HEK293 (cell line): ENCODE measurements around the gene UTP25.
"Not testable (repeated sequence)": the region's sequence is repeated elsewhere in the genome, so short reads cannot be mapped to it uniquely, and the experiment has no call there.

ENCODE experiments used
- CTCF ChIA-PET: fragments of 350-600 bp; formaldehyde crosslinking; extraction: SDS; loops from one replicate; lab custom pipeline; 2021; ENCODE audit warnings: antibody characterized with exemption; lab: Yijun Ruan, JAX
- POLR2A ChIA-PET: fragments of 300-600 bp; formaldehyde crosslinking; extraction: SDS; loops from one replicate; lab custom pipeline; 2020; ENCODE audit warnings: antibody characterized with exemption, inconsistent platforms; lab: Yijun Ruan, JAX
- H3K27ac ChIP-seq: fragments of 200-500 bp; sonication (Bioruptor generic); 2 replicates; pipeline ENCODE4 v1.5.1; 2014; ENCODE audit warnings: low read depth, low read length, control low read depth, inconsistent platforms; ENCODE audit errors: extremely low read depth
- H3K36me3 ChIP-seq, 2 experiments: fragments of 200-500 bp in 1 of 2; sonication (Bioruptor generic) in 1 of 2; 1 replicate in 1 of 2; 2 replicates in 1 of 2; pipeline ENCODE4 v1.5.1; 2014 to 2017; ENCODE audit warnings: inconsistent platforms in 2 of 2, low read length in 2 of 2; ENCODE audit not compliant: control insufficient read depth in 2 of 2, insufficient read depth in 1 of 2
- H3K4me1 ChIP-seq: fragments of 200-500 bp; sonication (Bioruptor generic); 2 replicates; pipeline ENCODE4 v1.5.1; 2014; ENCODE audit warnings: mild to moderate bottlenecking, low read length, inconsistent platforms; ENCODE audit not compliant: control insufficient read depth, insufficient read depth
- H3K4me3 ChIP-seq: 2 replicates; pipeline ENCODE4 v1.5.1; 2011; ENCODE audit warnings: low read depth, mild to moderate bottlenecking, control low read depth, low read length, moderate library complexity
- H3K9me3 ChIP-seq: fragments of 200-500 bp; sonication (Bioruptor generic); 2 replicates; pipeline ENCODE4 v1.5.1; 2014; ENCODE audit warnings: low read depth, low read length, inconsistent platforms; ENCODE audit not compliant: control insufficient read depth, insufficient read depth
- EGR2 ChIP-seq: fragments of 450-650 bp; formaldehyde crosslinking; IDR thresholded peaks from 2 replicates; pipeline ENCODE4 v1.5.1; 2016; ENCODE audit warnings: low read depth, missing biosample characterization, missing genetic modification characterization
- FEZF1 ChIP-seq: fragments of 450-650 bp; formaldehyde crosslinking; IDR thresholded peaks from 2 replicates; pipeline ENCODE4 v1.5.1; 2016; ENCODE audit warnings: missing biosample characterization, missing genetic modification characterization
- GLI4 ChIP-seq: fragments of 450-650 bp; formaldehyde crosslinking; IDR thresholded peaks from 2 replicates; pipeline ENCODE4 v1.5.1; 2016; ENCODE audit warnings: missing biosample characterization, missing genetic modification characterization
- KLF10 ChIP-seq: fragments of 450-650 bp; IDR thresholded peaks from 2 replicates; pipeline ENCODE4 v1.5.1; 2018; ENCODE audit warnings: missing biosample characterization, mild to moderate bottlenecking, missing genetic modification characterization
- REPIN1 ChIP-seq: fragments of 450-650 bp; formaldehyde crosslinking; IDR thresholded peaks from 2 replicates; pipeline ENCODE4 v1.5.1; 2017; ENCODE audit warnings: missing biosample characterization, missing genetic modification characterization, low read depth
- WT1 ChIP-seq: fragments of 450-650 bp; formaldehyde crosslinking; IDR thresholded peaks from 2 replicates; pipeline ENCODE4 v1.5.1; 2016; ENCODE audit warnings: missing biosample characterization, missing genetic modification characterization
- YY2 ChIP-seq: fragments of 450-650 bp; formaldehyde crosslinking; IDR thresholded peaks from 2 replicates; pipeline ENCODE4 v1.5.1; 2016; ENCODE audit warnings: missing biosample characterization, missing genetic modification characterization
- ZFP37 ChIP-seq: fragments of 450-650 bp; formaldehyde crosslinking; IDR thresholded peaks from 2 replicates; pipeline ENCODE4 v1.5.1; 2016; ENCODE audit warnings: missing biosample characterization, missing genetic modification characterization
- ZIC2 ChIP-seq: fragments of 450-650 bp; formaldehyde crosslinking; IDR thresholded peaks from 2 replicates; pipeline ENCODE4 v1.5.1; 2016; ENCODE audit warnings: missing biosample characterization, missing genetic modification characterization
- ZNF112 ChIP-seq: fragments of 450-650 bp; formaldehyde crosslinking; IDR thresholded peaks from 2 replicates; pipeline ENCODE4 v1.5.0; 2017; ENCODE audit warnings: missing biosample characterization, missing genetic modification characterization
- ZNF114 ChIP-seq: fragments of 450-650 bp; formaldehyde crosslinking; IDR thresholded peaks from 2 replicates; pipeline ENCODE4 v1.5.0; 2017; ENCODE audit warnings: missing biosample characterization, missing genetic modification characterization
- ZNF133 ChIP-seq: fragments of 450-650 bp; formaldehyde crosslinking; IDR thresholded peaks from 2 replicates; pipeline ENCODE4 v1.5.1; 2016; ENCODE audit warnings: missing biosample characterization, missing genetic modification characterization
- ZNF138 ChIP-seq: fragments of 450-650 bp; formaldehyde crosslinking; IDR thresholded peaks from 2 replicates; pipeline ENCODE4 v1.5.1; 2016; ENCODE audit warnings: missing biosample characterization, missing genetic modification characterization, borderline replicate concordance
- ZNF157 ChIP-seq: fragments of 450-650 bp; formaldehyde crosslinking; IDR thresholded peaks from 2 replicates; pipeline ENCODE4 v1.5.1; 2016; ENCODE audit warnings: missing biosample characterization, missing genetic modification characterization
- ZNF16 ChIP-seq: fragments of 450-650 bp; formaldehyde crosslinking; IDR thresholded peaks from 2 replicates; pipeline ENCODE4 v1.5.1; 2016; ENCODE audit warnings: low read depth, missing biosample characterization, missing genetic modification characterization
- ZNF324 ChIP-seq: fragments of 450-650 bp; formaldehyde crosslinking; IDR thresholded peaks from 2 replicates; pipeline ENCODE4 v1.5.1; 2016; ENCODE audit warnings: missing biosample characterization, missing genetic modification characterization
- ZNF335 ChIP-seq: fragments of 450-650 bp; formaldehyde crosslinking; conservative IDR thresholded peaks from 2 replicates; pipeline ENCODE4 v1.5.1; 2016; ENCODE audit warnings: missing biosample characterization, missing genetic modification characterization
- ZNF391 ChIP-seq: fragments of 450-650 bp; formaldehyde crosslinking; IDR thresholded peaks from 2 replicates; pipeline ENCODE4 v1.5.1; 2016; ENCODE audit warnings: low read depth, missing biosample characterization, missing genetic modification characterization, borderline replicate concordance
- ZNF404 ChIP-seq: fragments of 450-650 bp; formaldehyde crosslinking; IDR thresholded peaks from 2 replicates; pipeline ENCODE4 v1.5.1; 2017; ENCODE audit warnings: missing biosample characterization, missing genetic modification characterization
- ZNF501 ChIP-seq: fragments of 450-650 bp; formaldehyde crosslinking; IDR thresholded peaks from 2 replicates; pipeline ENCODE4 v1.5.1; 2016; ENCODE audit warnings: missing biosample characterization, missing genetic modification characterization
- ZNF561 ChIP-seq: fragments of 450-650 bp; IDR thresholded peaks from 2 replicates; pipeline ENCODE4 v1.5.1; 2018; ENCODE audit warnings: missing biosample characterization, missing genetic modification characterization, borderline replicate concordance
- ZNF600 ChIP-seq: fragments of 450-650 bp; formaldehyde crosslinking; IDR thresholded peaks from 2 replicates; pipeline ENCODE4 v1.5.1; 2016; ENCODE audit warnings: missing biosample characterization, missing genetic modification characterization
- ZNF621 ChIP-seq: fragments of 450-650 bp; formaldehyde crosslinking; IDR thresholded peaks from 2 replicates; pipeline ENCODE4 v1.5.1; 2017; ENCODE audit warnings: missing biosample characterization, missing genetic modification characterization
- ZNF623 ChIP-seq: fragments of 450-650 bp; formaldehyde crosslinking; IDR thresholded peaks from 2 replicates; pipeline ENCODE4 v1.5.1; 2016; ENCODE audit warnings: missing biosample characterization, missing genetic modification characterization
- ZNF776 ChIP-seq: fragments of 450-650 bp; formaldehyde crosslinking; IDR thresholded peaks from 2 replicates; pipeline ENCODE4 v1.5.0; 2017; ENCODE audit warnings: missing biosample characterization, missing genetic modification characterization, borderline replicate concordance
- ZNF837 ChIP-seq: fragments of 450-650 bp; formaldehyde crosslinking; IDR thresholded peaks from 2 replicates; pipeline ENCODE4 v1.5.1; 2016; ENCODE audit warnings: missing biosample characterization, missing genetic modification characterization
- ZSCAN16 ChIP-seq: fragments of 450-650 bp; formaldehyde crosslinking; IDR thresholded peaks from 2 replicates; pipeline ENCODE4 v1.5.1; 2016; ENCODE audit warnings: missing biosample characterization, missing genetic modification characterization
- TF ChIP-seq, protein P1 (sequence below): fragments of 450-650 bp; formaldehyde crosslinking; conservative IDR thresholded peaks from 2 replicates; pipeline ENCODE4 v1.5.1; 2016; ENCODE audit warnings: low read depth, missing biosample characterization, missing genetic modification characterization
- TF ChIP-seq, protein P2 (sequence below): fragments of 450-650 bp; formaldehyde crosslinking; IDR thresholded peaks from 2 replicates; pipeline ENCODE4 v1.5.1; 2016; ENCODE audit warnings: missing biosample characterization, missing genetic modification characterization, low read depth

UTP25 gene

DNA sequence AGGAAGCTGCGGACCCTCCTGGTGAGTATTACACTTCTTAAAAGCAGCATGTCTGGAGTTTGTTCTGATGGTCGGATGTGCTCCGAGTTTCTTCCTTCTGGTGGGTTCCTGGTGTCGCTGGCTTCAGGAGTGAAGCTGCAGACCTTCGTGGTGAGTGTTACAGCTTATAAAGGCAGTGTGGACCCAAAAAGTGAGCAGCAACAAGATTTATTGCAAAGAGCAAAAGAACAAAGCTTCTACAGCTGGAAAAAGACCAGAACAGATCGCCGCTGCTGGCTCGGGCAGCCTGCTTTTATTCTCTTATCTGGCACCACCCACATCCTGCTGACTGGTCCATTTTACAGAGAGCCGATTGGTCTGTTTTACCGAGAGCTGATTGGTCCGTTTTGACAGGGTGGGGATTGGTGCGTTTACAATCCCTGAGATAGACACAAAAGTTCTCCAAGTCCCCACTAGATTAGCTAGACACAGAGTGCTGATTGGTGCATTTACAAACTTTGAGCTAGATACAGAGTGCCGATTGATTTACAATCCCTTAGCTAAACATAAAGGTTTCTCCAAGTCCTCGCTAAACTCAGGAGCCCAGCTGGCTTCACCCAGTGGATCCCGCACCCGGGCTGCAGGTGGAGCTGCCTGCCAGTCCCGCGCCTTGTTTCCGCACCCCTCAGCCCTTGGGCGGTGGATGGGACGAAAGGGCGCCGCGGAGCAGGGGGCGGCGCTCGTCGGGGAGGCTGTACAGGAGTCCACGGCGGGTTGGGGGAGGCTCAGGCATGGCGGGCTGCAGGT, 60.7 kb downstream of the UTP25 start:
- not testable (repeated sequence) for H3K27ac ChIP-seq, H3K9me3 ChIP-seq, H3K4me1 ChIP-seq, H3K4me3 ChIP-seq, H3K36me3 ChIP-seq
- POLR2A ChIA-PET = interaction anchor here (1.2 kb wide), 1 partner anchor 13 kb away, joined by 3 read pairs; no protein-coding TSS in a partner anchor
- peak; percentile 58; the same call in 1 of the 2 replicates for TF ChIP-seq FEZF1
- CTCF ChIA-PET = interaction anchor here (2.5 to 2.6 kb wide), 2 partner anchors 12 to 101 kb away, joined by 12 to 13 read pairs; no protein-coding TSS in a partner anchor

DNA sequence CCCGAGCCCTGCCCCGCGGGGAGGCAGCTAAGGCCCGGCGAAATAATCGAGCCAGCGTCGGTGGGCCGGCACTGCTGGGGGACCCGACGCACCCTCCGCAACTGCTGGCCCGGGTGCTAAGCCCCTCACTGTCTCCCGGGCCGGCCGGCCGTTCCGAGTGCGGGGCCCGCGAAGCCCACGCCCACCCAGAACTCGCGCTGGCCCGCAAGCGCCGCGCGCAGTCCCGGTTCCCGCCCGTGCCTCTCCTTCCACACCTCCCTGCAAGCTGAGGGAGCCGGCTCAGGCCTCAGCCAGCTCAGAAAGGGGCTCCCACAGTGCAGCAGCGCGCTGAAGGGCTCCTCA, 61.3 kb downstream of the UTP25 start:
- Histone ChIP-seq H3K27ac (no peak overlapping the region), H3K4me1 (peaks cover 3% of the 10 kb centered on the region; the same call in 1 of the 2 replicates), H3K4me3 (no peak overlapping the region), H3K9me3 (no peaks in the 10 kb centered on the region), H3K36me3 (no peaks in the 10 kb centered on the region)
- TF ChIP-seq ZNF776 (tag by site-specific recombination) (no peak), YY2 (tag by site-specific recombination) (no peak), ZNF404 (no peak), REPIN1 (tag by site-specific recombination) (no peak), ZNF324 (tag by site-specific recombination) (no peak), ZSCAN16 (tag by site-specific recombination) (no peak), ZNF114 (tag by site-specific recombination) (no peak), ZNF837 (no peak), ZNF621 (tag by site-specific recombination) (no peak), ZNF600 (tag by site-specific recombination) (no peak), KLF10 (tag by site-specific recombination) (no peak), ZNF138 (tag by site-specific recombination) (no peak), ZIC2 (no peak), GLI4 (tag by site-specific recombination) (no peak), WT1 (tag by site-specific recombination) (no peak), ZNF561 (no peak), ZNF623 (tag by site-specific recombination) (no peak), ZNF112 (tag by site-specific recombination) (no peak), ZNF501 (tag by site-specific recombination) (no peak), ZFP37 (no peak)
- CTCF ChIA-PET = no interaction called here
- POLR2A ChIA-PET = no interaction called here

DNA sequence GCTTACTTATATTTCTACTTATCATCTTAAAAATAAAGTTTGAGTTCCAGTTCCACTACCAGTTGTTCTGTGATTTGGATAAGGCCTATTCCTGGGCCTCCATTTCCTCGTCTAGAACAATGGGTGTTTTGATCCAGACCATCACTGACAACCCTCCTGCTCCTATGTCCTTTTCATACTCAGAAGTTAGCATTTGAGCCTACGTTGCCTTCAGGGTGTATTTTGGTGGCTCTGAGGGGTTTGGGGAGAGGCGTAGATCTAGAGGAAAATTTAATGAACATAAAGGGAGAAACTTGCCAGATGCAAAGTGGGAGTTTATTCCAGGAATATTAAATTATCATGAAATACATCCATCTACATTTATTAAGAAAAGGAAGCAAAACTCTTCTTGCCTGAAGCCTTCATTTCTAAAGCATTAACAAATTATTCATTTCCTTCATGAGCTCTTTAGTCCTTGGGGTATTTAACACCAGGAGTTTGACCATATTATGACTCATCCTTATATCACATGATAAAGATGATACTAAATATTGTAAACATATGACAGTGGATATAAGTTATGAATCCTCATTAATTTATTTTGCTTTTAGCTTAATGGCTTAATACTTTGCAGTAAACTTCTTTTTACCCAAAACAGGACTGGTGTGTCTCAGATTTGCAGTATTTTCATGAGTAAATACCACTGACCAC, 63.0 kb downstream of the UTP25 start:
- CTCF ChIA-PET = interaction anchor here (0.7 to 2.2 kb wide), 2 partner anchors 9 to 10 kb away, joined by 3 to 18 read pairs; no protein-coding TSS in a partner anchor
- H3K27ac ChIP-seq = no peak overlapping the region
- TF ChIP-seq ZNF335 (tag by site-specific recombination) (no peak), ZNF16 (tag by site-specific recombination) (no peak), EGR2 (no peak), ZNF391 (no peak), ZNF133 (no peak), ZNF157 (tag by site-specific recombination) (no peak)
- TF ChIP-seq, protein P1, sequence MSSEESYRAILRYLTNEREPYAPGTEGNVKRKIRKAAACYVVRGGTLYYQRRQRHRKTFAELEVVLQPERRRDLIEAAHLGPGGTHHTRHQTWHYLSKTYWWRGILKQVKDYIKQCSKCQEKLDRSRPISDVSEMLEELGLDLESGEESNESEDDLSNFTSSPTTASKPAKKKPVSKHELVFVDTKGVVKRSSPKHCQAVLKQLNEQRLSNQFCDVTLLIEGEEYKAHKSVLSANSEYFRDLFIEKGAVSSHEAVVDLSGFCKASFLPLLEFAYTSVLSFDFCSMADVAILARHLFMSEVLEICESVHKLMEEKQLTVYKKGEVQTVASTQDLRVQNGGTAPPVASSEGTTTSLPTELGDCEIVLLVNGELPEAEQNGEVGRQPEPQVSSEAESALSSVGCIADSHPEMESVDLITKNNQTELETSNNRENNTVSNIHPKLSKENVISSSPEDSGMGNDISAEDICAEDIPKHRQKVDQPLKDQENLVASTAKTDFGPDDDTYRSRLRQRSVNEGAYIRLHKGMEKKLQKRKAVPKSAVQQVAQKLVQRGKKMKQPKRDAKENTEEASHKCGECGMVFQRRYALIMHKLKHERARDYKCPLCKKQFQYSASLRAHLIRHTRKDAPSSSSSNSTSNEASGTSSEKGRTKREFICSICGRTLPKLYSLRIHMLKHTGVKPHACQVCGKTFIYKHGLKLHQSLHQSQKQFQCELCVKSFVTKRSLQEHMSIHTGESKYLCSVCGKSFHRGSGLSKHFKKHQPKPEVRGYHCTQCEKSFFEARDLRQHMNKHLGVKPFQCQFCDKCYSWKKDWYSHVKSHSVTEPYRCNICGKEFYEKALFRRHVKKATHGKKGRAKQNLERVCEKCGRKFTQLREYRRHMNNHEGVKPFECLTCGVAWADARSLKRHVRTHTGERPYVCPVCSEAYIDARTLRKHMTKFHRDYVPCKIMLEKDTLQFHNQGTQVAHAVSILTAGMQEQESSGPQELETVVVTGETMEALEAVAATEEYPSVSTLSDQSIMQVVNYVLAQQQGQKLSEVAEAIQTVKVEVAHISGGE = no peak
- TF ChIP-seq, protein P2, sequence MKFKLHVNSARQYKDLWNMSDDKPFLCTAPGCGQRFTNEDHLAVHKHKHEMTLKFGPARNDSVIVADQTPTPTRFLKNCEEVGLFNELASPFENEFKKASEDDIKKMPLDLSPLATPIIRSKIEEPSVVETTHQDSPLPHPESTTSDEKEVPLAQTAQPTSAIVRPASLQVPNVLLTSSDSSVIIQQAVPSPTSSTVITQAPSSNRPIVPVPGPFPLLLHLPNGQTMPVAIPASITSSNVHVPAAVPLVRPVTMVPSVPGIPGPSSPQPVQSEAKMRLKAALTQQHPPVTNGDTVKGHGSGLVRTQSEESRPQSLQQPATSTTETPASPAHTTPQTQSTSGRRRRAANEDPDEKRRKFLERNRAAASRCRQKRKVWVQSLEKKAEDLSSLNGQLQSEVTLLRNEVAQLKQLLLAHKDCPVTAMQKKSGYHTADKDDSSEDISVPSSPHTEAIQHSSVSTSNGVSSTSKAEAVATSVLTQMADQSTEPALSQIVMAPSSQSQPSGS = no peak

More for the DNA sequence above, 63.0 kb downstream of the UTP25 start:
- Histone ChIP-seq H3K9me3 (no peaks in the 10 kb centered on the region), H3K4me3 (no peak overlapping the region), H3K4me1 (no peaks in the 10 kb centered on the region), H3K36me3 (no peaks in the 10 kb centered on the region)
- POLR2A ChIA-PET = no interaction called here
